NCI-H2107 treated with DMSO at 0.1 percent for 48 hours (cell line): Measurements from ENCODE around the gene MYT1.

ENCODE experiments used
- DNase-seq: peaks from one replicate; lab custom pipeline; 2025; ENCODE audit not compliant: unreplicated experiment; lab: John Stamatoyannopoulos, UW

The MYT1 gene

GRCh38 chr20:64139199-64140060, 24.8 kb upstream of the MYT1 start:
- DNase-seq, result no peak

- DNase-seq, result no peak
These were observed 24.0 kb upstream of the MYT1 start for GRCh38 chr20:64140061-64140931.

- DNase-seq, result no peak
These were observed 23.3 kb upstream of the MYT1 start for GRCh38 chr20:64140956-64141355.

- DNase-seq, result peak; percentile 79
These were observed 21.7 kb upstream of the MYT1 start for GRCh38 chr20:64142590-64142989.

- DNase-seq, result no peak
These were observed 21.0 kb upstream of the MYT1 start for GRCh38 chr20:64143018-64143801.

- DNase-seq, result no peak
These were observed 19.9 kb upstream of the MYT1 start for GRCh38 chr20:64144144-64144912.

GRCh38 chr20:64145458-64146300, 18.6 kb upstream of the MYT1 start:
- no peak for DNase-seq

- DNase-seq, result peak; percentile 42
These were observed 17.8 kb upstream of the MYT1 start for GRCh38 chr20:64146301-64146935.

GRCh38 chr20:64146936-64147477, 17.2 kb upstream of the MYT1 start:
- no peak for DNase-seq

- DNase-seq, result no peak
These were observed 15.7 kb upstream of the MYT1 start for GRCh38 chr20:64148581-64148980.

GRCh38 chr20:64149141-64149540, 15.1 kb upstream of the MYT1 start:
- no peak for DNase-seq

- no peak for DNase-seq
These were observed 14.3 kb upstream of the MYT1 start for GRCh38 chr20:64149809-64150560.

- no peak for DNase-seq
These were observed 13.3 kb upstream of the MYT1 start for GRCh38 chr20:64150756-64151632.

- DNase-seq, result no peak
These were observed 12.4 kb upstream of the MYT1 start for GRCh38 chr20:64151633-64152530.

GRCh38 chr20:64152906-64153305, 11.3 kb upstream of the MYT1 start:
- DNase-seq, result peak; percentile 91

- DNase-seq, result no peak
These were observed 10.8 kb upstream of the MYT1 start for GRCh38 chr20:64153410-64153809.
